ENCODE results near the gene AUTS2. TPM values are rescaled to one million over a fixed set of nuclear protein-coding genes. Genes with fewer than 3 reads are reported as not detected.

AUTS2 gene
- total RNA-seq, 1 experiment from 2014 or later: not detected

- DNase-seq (ENCODE audit: low read depth in 1 of 2, low spot score in 2 of 2): no peak
- Histone ChIP-seq H3K4me3 (no peak overlapping the region), H3K27ac (no peak overlapping the region)
These were observed 308.2 kb downstream of the AUTS2 start for GRCh38 chr7:69906283-69906995.

GRCh38 chr7:69907720-69908119 lies 309.4 kb downstream of the AUTS2 start:
- no peaks in the 10 kb centered on the region for H3K9me3 ChIP-seq (replicated peaks)
- no peaks in the 10 kb centered on the region for H3K27me3 ChIP-seq (replicated peaks)
- DNase-seq (ENCODE audit: low read depth in 1 of 2, low spot score in 2 of 2): no peak
- H3K4me3 ChIP-seq: no peak overlapping the region
- no peaks in the 10 kb centered on the region for H3K36me3 ChIP-seq
- H3K4me1 ChIP-seq (replicated peaks): no peaks in the 10 kb centered on the region
- no peak overlapping the region for H3K27ac ChIP-seq

More at GRCh38 chr7:69906283-69906995, 308.2 kb downstream of the AUTS2 start:
- no peaks in the 10 kb centered on the region for H3K27me3 ChIP-seq (replicated peaks)
- H3K4me1 ChIP-seq (replicated peaks): no peaks in the 10 kb centered on the region
- H3K9me3 ChIP-seq (replicated peaks): no peaks in the 10 kb centered on the region
- H3K36me3 ChIP-seq: no peaks in the 10 kb centered on the region

DNA sequence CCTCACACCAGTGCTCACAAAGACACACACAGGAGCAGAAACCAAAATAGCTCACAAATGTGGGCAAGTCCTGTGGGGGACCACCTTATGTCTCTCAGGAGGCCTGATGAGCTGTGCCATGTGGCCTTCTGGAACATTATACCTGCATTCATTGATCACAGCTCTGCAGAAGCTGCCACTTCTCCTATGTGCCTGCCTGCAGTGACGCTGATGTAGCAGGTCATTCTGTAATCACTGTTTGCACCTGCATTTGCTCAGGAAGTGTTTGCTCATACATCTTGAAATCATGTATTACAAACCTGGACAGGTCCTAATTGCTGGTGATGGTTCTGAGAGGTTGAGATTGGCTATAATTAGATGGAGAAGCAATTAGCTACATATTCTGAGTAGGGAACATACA lies 310.2 kb downstream of the AUTS2 start:
- no peak for DNase-seq (ENCODE audit: low read depth in 1 of 2, low spot score in 2 of 2)
- Histone ChIP-seq H3K36me3 (no peaks in the 10 kb centered on the region), H3K4me3 (no peak overlapping the region), H3K27ac (no peak overlapping the region), H3K27me3 (replicated peaks) (no peaks in the 10 kb centered on the region), H3K4me1 (replicated peaks) (no peaks in the 10 kb centered on the region), H3K9me3 (replicated peaks) (no peaks in the 10 kb centered on the region)

- Histone ChIP-seq H3K27me3 (replicated peaks) (no peaks in the 10 kb centered on the region), H3K4me3 (no peak overlapping the region), H3K27ac (no peak overlapping the region), H3K4me1 (replicated peaks) (no peaks in the 10 kb centered on the region), H3K36me3 (no peaks in the 10 kb centered on the region), H3K9me3 (replicated peaks) (no peaks in the 10 kb centered on the region)
- no peak for DNase-seq (ENCODE audit: low read depth in 1 of 2, low spot score in 2 of 2)
These were observed 311.9 kb downstream of the AUTS2 start for GRCh38 chr7:69910150-69910549.

- Histone ChIP-seq H3K27me3 (replicated peaks) (no peaks in the 10 kb centered on the region), H3K4me1 (replicated peaks) (no peaks in the 10 kb centered on the region), H3K4me3 (no peak overlapping the region), H3K27ac (no peak overlapping the region), H3K9me3 (replicated peaks) (no peaks in the 10 kb centered on the region), H3K36me3 (no peaks in the 10 kb centered on the region)
- DNase-seq (ENCODE audit: low read depth in 1 of 2, low spot score in 2 of 2): no peak
These were observed 313.1 kb downstream of the AUTS2 start for GRCh38 chr7:69911337-69911736.

GRCh38 chr7:69912141-69912540 lies 313.9 kb downstream of the AUTS2 start:
- H3K4me1 ChIP-seq (replicated peaks): no peaks in the 10 kb centered on the region
- no peak overlapping the region for H3K4me3 ChIP-seq
- no peaks in the 10 kb centered on the region for H3K27me3 ChIP-seq (replicated peaks)
- H3K27ac ChIP-seq: no peak overlapping the region
- no peaks in the 10 kb centered on the region for H3K36me3 ChIP-seq
- no peaks in the 10 kb centered on the region for H3K9me3 ChIP-seq (replicated peaks)
- DNase-seq (ENCODE audit: low read depth in 1 of 2, low spot score in 2 of 2): no peak

- no peak overlapping the region for H3K27ac ChIP-seq
- H3K4me3 ChIP-seq: no peak overlapping the region
- no peaks in the 10 kb centered on the region for H3K9me3 ChIP-seq (replicated peaks)
- H3K4me1 ChIP-seq (replicated peaks): no peaks in the 10 kb centered on the region
- no peaks in the 10 kb centered on the region for H3K27me3 ChIP-seq (replicated peaks)
- DNase-seq (ENCODE audit: low read depth in 1 of 2, low spot score in 2 of 2): no peak
- no peaks in the 10 kb centered on the region for H3K36me3 ChIP-seq
These were observed 314.6 kb downstream of the AUTS2 start for GRCh38 chr7:69912846-69913245.

DNA sequence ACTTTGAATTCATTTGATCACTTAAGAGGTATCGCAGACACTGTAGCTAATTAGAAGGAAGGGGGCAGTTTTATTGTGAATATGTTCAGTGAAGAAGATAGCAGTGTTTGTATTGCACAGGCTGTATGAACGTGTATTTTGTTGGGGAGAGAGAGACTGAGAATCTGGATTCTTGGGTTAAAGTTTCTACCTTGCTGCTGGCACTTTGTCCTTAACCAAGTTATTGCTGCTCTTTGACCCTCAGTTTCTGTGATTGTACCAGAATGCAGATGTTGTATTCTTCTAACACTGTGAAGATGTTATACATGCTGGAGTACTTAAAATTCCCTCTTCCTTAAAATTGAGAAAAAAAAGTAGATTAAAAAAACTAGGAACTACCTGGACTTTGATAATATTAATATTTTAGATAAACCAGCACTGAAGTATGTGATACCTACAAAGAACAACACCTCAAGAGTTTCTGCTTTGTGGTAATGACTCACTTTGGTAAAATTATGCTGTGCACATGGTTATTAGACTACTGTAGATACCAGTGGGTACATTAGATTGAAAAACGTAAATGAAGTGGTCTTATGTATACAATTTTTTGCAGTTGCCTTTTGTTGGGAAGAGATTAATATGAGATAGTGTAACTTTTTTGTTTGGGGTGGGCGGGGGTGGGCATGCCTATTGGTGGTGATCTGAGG lies 321.3 kb downstream of the AUTS2 start:
- no peaks in the 10 kb centered on the region for H3K36me3 ChIP-seq
- no peaks in the 10 kb centered on the region for H3K9me3 ChIP-seq (replicated peaks)
- no peaks in the 10 kb centered on the region for H3K4me1 ChIP-seq (replicated peaks)
- DNase-seq (ENCODE audit: low read depth in 1 of 2, low spot score in 2 of 2): no peak
- H3K27me3 ChIP-seq (replicated peaks): no peaks in the 10 kb centered on the region
- no peak overlapping the region for H3K4me3 ChIP-seq
- H3K27ac ChIP-seq: no peak overlapping the region

DNA sequence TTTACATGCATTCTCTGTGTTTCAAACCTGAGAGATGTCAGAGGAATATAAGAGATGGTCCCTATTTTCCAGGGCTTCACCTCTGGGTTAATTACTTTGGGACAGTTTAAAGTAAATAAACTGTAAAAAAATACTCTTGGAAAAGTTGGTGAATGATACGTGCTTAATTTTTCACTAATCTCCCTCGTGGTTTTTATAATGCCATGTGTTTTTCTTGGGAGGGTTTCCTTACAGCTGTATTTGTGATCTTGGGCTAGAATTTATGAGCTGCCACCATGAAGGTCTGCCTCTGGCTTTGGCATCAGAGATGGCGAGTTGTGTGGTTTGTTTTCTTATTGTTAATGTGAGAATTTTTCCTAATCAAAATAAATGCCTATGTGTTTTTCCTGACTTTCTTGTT lies 322.5 kb downstream of the AUTS2 start:
- DNase-seq (ENCODE audit: low read depth in 1 of 2, low spot score in 2 of 2): no peak
- H3K9me3 ChIP-seq (replicated peaks): no peaks in the 10 kb centered on the region

DNA sequence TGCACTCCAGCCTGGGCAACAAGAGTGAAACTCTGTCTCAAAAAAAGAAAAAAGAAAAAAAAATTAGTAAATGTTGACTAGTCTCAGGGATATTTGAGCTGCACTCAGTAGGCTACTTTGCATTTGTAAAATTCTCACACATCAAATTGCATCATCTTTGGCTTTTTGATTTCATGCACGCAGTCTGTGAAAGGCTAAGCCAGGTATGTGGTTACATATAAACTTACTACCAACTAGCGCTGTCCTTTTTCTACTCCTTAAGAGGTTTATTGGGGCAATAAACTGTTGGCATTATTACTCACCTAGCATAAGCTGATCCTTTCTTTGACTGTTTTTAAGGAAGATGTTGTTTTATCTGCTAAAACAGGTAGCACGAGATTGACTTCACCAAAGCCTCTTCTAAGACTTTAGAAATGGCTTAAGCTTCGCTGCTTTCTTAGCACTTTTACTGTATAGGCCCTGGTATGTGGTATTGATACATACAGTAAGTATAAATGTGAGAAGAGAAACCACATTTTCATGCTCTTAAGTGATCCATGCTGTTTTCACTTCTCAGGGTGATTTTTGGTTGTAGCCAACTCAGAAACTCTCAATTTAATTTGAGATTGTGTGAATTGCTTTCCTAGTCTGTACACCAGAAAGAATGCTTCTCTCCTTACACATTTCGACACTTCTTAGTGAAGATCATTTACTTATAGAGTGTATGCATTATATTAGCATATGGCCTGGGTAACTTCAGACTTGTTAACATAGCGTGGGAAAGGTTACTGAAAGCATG lies 323.9 kb downstream of the AUTS2 start:
- no peaks in the 10 kb centered on the region for H3K9me3 ChIP-seq (replicated peaks)
- no peak for DNase-seq (ENCODE audit: low read depth in 1 of 2, low spot score in 2 of 2)
- no peaks in the 10 kb centered on the region for H3K36me3 ChIP-seq
- H3K27me3 ChIP-seq (replicated peaks): no peaks in the 10 kb centered on the region
- no peaks in the 10 kb centered on the region for H3K4me1 ChIP-seq (replicated peaks)
- H3K27ac ChIP-seq: no peak overlapping the region
- H3K4me3 ChIP-seq: no peak overlapping the region

More for the DNA sequence above, 322.5 kb downstream of the AUTS2 start:
- Histone ChIP-seq H3K4me1 (replicated peaks) (no peaks in the 10 kb centered on the region), H3K4me3 (no peak overlapping the region), H3K27ac (no peak overlapping the region), H3K36me3 (no peaks in the 10 kb centered on the region), H3K27me3 (replicated peaks) (no peaks in the 10 kb centered on the region)

GRCh38 chr7:69927461-69927860 lies 329.2 kb downstream of the AUTS2 start:
- Histone ChIP-seq H3K36me3 (no peaks in the 10 kb centered on the region), H3K27ac (no peak overlapping the region), H3K4me3 (no peak overlapping the region), H3K9me3 (replicated peaks) (no peaks in the 10 kb centered on the region), H3K4me1 (replicated peaks) (no peaks in the 10 kb centered on the region), H3K27me3 (replicated peaks) (no peaks in the 10 kb centered on the region)
- no peak for DNase-seq (ENCODE audit: low read depth in 1 of 2, low spot score in 2 of 2)

GRCh38 chr7:69928621-69929020 lies 330.3 kb downstream of the AUTS2 start:
- Histone ChIP-seq H3K36me3 (no peaks in the 10 kb centered on the region), H3K27ac (no peak overlapping the region), H3K4me3 (no peak overlapping the region), H3K4me1 (replicated peaks) (no peaks in the 10 kb centered on the region), H3K27me3 (replicated peaks) (no peaks in the 10 kb centered on the region), H3K9me3 (replicated peaks) (no peaks in the 10 kb centered on the region)
- DNase-seq (ENCODE audit: low read depth in 1 of 2, low spot score in 2 of 2): no peak

DNA sequence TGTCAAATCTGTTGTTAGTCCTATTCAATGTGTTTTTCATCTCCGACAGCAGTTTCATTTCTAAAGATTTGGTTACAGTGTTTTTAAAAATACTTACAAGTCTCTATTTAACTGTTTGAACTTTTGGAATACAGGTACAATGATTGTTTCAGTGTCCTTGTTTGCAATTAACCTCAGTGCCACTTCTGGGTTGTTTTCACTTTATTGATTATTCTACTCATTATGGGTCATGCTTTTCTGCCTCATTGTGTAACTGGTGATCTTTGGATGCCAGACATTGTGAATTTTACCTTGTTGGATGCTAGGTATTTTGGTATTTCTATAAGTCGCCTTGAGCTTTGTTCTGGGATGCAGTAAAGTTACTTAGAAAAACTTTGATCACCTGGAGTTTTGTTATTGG lies 331.3 kb downstream of the AUTS2 start:
- H3K4me1 ChIP-seq (replicated peaks): no peaks in the 10 kb centered on the region
- H3K36me3 ChIP-seq: no peaks in the 10 kb centered on the region
- no peaks in the 10 kb centered on the region for H3K27me3 ChIP-seq (replicated peaks)
- H3K4me3 ChIP-seq: no peak overlapping the region
- no peaks in the 10 kb centered on the region for H3K9me3 ChIP-seq (replicated peaks)
- H3K27ac ChIP-seq: no peak overlapping the region
- DNase-seq (ENCODE audit: low read depth in 1 of 2, low spot score in 2 of 2): no peak

DNA sequence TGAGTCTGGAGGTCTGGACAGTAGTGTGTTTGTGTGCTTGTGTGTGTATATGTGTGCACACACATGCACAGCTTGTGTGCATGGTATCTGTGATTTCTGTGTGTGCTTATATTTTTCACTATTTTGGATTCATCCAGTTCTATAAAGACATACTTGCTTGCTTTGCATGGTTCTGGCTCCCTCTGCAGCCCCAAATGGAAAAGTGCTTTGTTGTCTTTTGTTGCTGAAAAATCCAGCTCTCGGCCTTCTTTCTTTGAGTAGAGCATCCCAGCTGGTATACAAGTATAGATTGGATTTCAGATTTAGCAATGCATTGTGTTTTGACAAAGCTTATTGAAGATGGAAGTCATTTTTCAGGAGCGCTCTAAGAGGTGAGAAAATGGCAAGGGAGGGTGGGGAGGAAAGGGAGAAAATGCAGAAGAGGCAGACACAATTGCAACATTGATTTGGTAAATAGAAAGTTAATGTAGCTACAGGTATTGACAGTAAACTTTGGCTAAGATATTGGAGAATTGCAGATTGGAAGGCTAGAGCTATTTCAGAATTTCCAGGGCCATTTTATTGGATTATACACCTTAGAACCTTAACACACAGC lies 333.9 kb downstream of the AUTS2 start:
- Histone ChIP-seq H3K4me1 (replicated peaks) (no peaks in the 10 kb centered on the region), H3K4me3 (no peak overlapping the region), H3K27me3 (replicated peaks) (no peaks in the 10 kb centered on the region), H3K36me3 (no peaks in the 10 kb centered on the region), H3K9me3 (replicated peaks) (no peaks in the 10 kb centered on the region), H3K27ac (no peak overlapping the region)
- no peak for DNase-seq (ENCODE audit: low read depth in 1 of 2, low spot score in 2 of 2)

All from SJSA1 (cell line).